Type B pancreatic cell (in vitro differentiated cells): ENCODE results near the gene DLG1. TPM values are rescaled to one million over a fixed set of nuclear protein-coding genes. Genes with fewer than 3 reads are reported as not detected.
A peak's percentile ranks its signal among the peaks of the same experiment; 100 is the strongest.

Experiments used
- DNase-seq: peaks from one replicate; pipeline ENCODE4 v3.0.0; 2021; ENCODE audit warnings: mixed read lengths; ENCODE audit not compliant: unreplicated experiment; ENCODE audit errors: extremely low spot score
- H3K27ac Mint-ChIP-seq: 2 replicates; pipeline ENCODE4 v1.8.0; 2021; ENCODE audit warnings: mild to moderate bottlenecking, mixed read lengths
- H3K27me3 Mint-ChIP-seq: 2 replicates; pipeline ENCODE4 v1.8.0; 2021; ENCODE audit warnings: mixed read lengths
- H3K36me3 Mint-ChIP-seq: 2 replicates; pipeline ENCODE4 v1.8.0; 2021; ENCODE audit warnings: mixed read lengths
- H3K4me1 Mint-ChIP-seq: one replicate; pipeline ENCODE4 v1.8.0; 2021; ENCODE audit warnings: mixed read lengths; ENCODE audit not compliant: unreplicated experiment
- H3K4me3 Mint-ChIP-seq: 2 replicates; pipeline ENCODE4 v1.8.0; 2021; ENCODE audit warnings: mild to moderate bottlenecking, mixed read lengths
- H3K9me3 Mint-ChIP-seq: 2 replicates; pipeline ENCODE4 v1.8.0; 2021; ENCODE audit warnings: mixed read lengths
- CTCF ChIP-seq: fragments of 200-600 bp; sonication (generic); conservative IDR thresholded peaks from 2 replicates; pipeline ENCODE4 v1.5.0; 2021; ENCODE audit warnings: antibody characterized with exemption, mild to moderate bottlenecking
- total RNA-seq: library from RNA; stranded (reverse); gene quantifications from 2 replicates; pipeline ENCODE4 v1.2.1, GENCODE V29; 2021; ENCODE audit warnings: low replicate concordance

The DLG1 gene
- total RNA-seq, 1 donor from 2014 or later: 95.9 TPM

- H3K36me3 Mint-ChIP-seq: peaks cover 27% of the 10 kb centered on the region
- TF ChIP-seq CTCF: no peak
- H3K27ac Mint-ChIP-seq: no peak overlapping the region
Observed at GRCh38 chr3:197088370-197088769, 210.0 kb downstream of the DLG1 start.

GRCh38 chr3:197085137-197085536 lies 213.3 kb downstream of the DLG1 start:
- DNase-seq: no peak
- Mint-ChIP-seq H3K27me3 (no peaks in the 10 kb centered on the region), H3K9me3 (no peaks in the 10 kb centered on the region), H3K36me3 (peaks cover 33% of the 10 kb centered on the region), H3K27ac (no peak overlapping the region), H3K4me3 (no peak overlapping the region), H3K4me1 (peaks cover 7% of the 10 kb centered on the region)
- TF ChIP-seq CTCF: no peak

More at GRCh38 chr3:197088370-197088769, 210.0 kb downstream of the DLG1 start:
- H3K27me3 Mint-ChIP-seq: no peaks in the 10 kb centered on the region
- H3K4me1 Mint-ChIP-seq: peaks cover 7% of the 10 kb centered on the region
- no peak for DNase-seq
- H3K4me3 Mint-ChIP-seq: peak overlapping the region; percentile 3
- H3K9me3 Mint-ChIP-seq: no peaks in the 10 kb centered on the region

- peaks cover 3% of the 10 kb centered on the region for H3K4me1 Mint-ChIP-seq
- TF ChIP-seq CTCF: no peak
Observed at GRCh38 chr3:197083486-197083885, 214.9 kb downstream of the DLG1 start.

GRCh38 chr3:197082871-197083270 lies 215.5 kb downstream of the DLG1 start:
- DNase-seq: no peak
- Mint-ChIP-seq H3K27me3 (no peaks in the 10 kb centered on the region), H3K4me1 (no peaks in the 10 kb centered on the region), H3K9me3 (no peaks in the 10 kb centered on the region), H3K36me3 (peaks cover 18% of the 10 kb centered on the region), H3K27ac (no peak overlapping the region), H3K4me3 (no peak overlapping the region)
- TF ChIP-seq CTCF: no peak

More at GRCh38 chr3:197083486-197083885, 214.9 kb downstream of the DLG1 start:
- no peak for DNase-seq
- no peaks in the 10 kb centered on the region for H3K9me3 Mint-ChIP-seq
- H3K27ac Mint-ChIP-seq: no peak overlapping the region
- peaks cover 22% of the 10 kb centered on the region for H3K36me3 Mint-ChIP-seq
- H3K27me3 Mint-ChIP-seq: no peaks in the 10 kb centered on the region
- no peak overlapping the region for H3K4me3 Mint-ChIP-seq

GRCh38 chr3:197080344-197080743 lies 218.1 kb downstream of the DLG1 start:
- TF ChIP-seq CTCF: no peak
- Mint-ChIP-seq H3K4me1 (no peaks in the 10 kb centered on the region), H3K27me3 (no peaks in the 10 kb centered on the region), H3K36me3 (peaks cover 15% of the 10 kb centered on the region), H3K4me3 (no peak overlapping the region), H3K9me3 (no peaks in the 10 kb centered on the region), H3K27ac (no peak overlapping the region)
- no peak for DNase-seq

- DNase-seq: no peak
- no peaks in the 10 kb centered on the region for H3K4me1 Mint-ChIP-seq
- H3K27ac Mint-ChIP-seq: no peak overlapping the region
- no peaks in the 10 kb centered on the region for H3K27me3 Mint-ChIP-seq
- no peaks in the 10 kb centered on the region for H3K9me3 Mint-ChIP-seq
- H3K36me3 Mint-ChIP-seq: peaks cover 21% of the 10 kb centered on the region
- H3K4me3 Mint-ChIP-seq: no peak overlapping the region
- TF ChIP-seq CTCF: no peak
Observed at GRCh38 chr3:197076415-197076814, 222.0 kb downstream of the DLG1 start.
